ENCODE results near the gene RPL11.
"Not testable (repeated sequence)": the region's sequence is repeated elsewhere in the genome, so short reads cannot be mapped to it uniquely, and the experiment has no call there.

Gene RPL11

DNA sequence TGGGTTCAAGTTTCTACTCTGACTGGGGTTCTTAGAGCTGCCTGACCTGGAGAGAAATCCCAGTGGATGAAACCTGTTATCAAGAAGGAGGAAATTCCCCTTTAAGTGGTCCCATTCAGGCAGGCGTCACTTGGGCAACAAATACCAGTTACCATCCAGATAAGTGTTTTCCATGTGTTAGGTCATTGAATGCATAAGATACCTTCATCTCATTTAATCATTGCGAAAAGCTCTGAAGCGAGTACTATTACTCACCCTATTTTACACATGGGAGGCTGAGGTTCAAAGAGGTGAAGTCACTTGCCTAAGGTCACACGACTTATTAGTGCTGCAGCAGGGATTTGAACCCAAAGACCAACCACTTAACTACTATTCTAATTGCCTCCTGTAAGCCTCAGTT is 45.5 kb upstream of the RPL11 start:
- H3K36me3 ChIP-seq (ENCODE audit: low read depth), result no peaks in the 10 kb centered on the region
- ATAC-seq (ENCODE audit: low read depth) (no peak), DNase-seq (ENCODE audit: low spot score) (no peak)
- no peak overlapping the region for H3K27ac ChIP-seq (ENCODE audit: poor library complexity, severe bottlenecking)
- H3K9me3 ChIP-seq (ENCODE audit: severe bottlenecking), result no peaks in the 10 kb centered on the region
- H3K4me3 ChIP-seq (ENCODE audit: severe bottlenecking), result no peak overlapping the region
- no peaks in the 10 kb centered on the region for H3K27me3 ChIP-seq (ENCODE audit: insufficient read depth, poor library complexity, severe bottlenecking)
- H3K4me1 ChIP-seq (ENCODE audit: insufficient read depth, poor library complexity, severe bottlenecking), result peaks cover 3% of the 10 kb centered on the region
- TF ChIP-seq, protein P1, sequence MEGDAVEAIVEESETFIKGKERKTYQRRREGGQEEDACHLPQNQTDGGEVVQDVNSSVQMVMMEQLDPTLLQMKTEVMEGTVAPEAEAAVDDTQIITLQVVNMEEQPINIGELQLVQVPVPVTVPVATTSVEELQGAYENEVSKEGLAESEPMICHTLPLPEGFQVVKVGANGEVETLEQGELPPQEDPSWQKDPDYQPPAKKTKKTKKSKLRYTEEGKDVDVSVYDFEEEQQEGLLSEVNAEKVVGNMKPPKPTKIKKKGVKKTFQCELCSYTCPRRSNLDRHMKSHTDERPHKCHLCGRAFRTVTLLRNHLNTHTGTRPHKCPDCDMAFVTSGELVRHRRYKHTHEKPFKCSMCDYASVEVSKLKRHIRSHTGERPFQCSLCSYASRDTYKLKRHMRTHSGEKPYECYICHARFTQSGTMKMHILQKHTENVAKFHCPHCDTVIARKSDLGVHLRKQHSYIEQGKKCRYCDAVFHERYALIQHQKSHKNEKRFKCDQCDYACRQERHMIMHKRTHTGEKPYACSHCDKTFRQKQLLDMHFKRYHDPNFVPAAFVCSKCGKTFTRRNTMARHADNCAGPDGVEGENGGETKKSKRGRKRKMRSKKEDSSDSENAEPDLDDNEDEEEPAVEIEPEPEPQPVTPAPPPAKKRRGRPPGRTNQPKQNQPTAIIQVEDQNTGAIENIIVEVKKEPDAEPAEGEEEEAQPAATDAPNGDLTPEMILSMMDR (IDR thresholded peaks at IDR 0.05; ENCODE audit: poor library complexity, severe bottlenecking), result no peak

GRCh38 chr1:23646541-23646940 is 45.1 kb upstream of the RPL11 start:
- TF ChIP-seq, protein P1 (IDR thresholded peaks at IDR 0.05; ENCODE audit: poor library complexity, severe bottlenecking), result no peak
- H3K27me3 ChIP-seq (ENCODE audit: insufficient read depth, poor library complexity, severe bottlenecking), result no peaks in the 10 kb centered on the region
- H3K9me3 ChIP-seq (ENCODE audit: severe bottlenecking), result no peaks in the 10 kb centered on the region
- H3K36me3 ChIP-seq (ENCODE audit: low read depth), result no peaks in the 10 kb centered on the region
- H3K4me3 ChIP-seq (ENCODE audit: severe bottlenecking), result no peak overlapping the region
- H3K27ac ChIP-seq (ENCODE audit: poor library complexity, severe bottlenecking), result no peak overlapping the region
- ATAC-seq (ENCODE audit: low read depth) (no peak), DNase-seq (ENCODE audit: low spot score) (no peak)
- peaks cover 7% of the 10 kb centered on the region for H3K4me1 ChIP-seq (ENCODE audit: insufficient read depth, poor library complexity, severe bottlenecking)

DNA sequence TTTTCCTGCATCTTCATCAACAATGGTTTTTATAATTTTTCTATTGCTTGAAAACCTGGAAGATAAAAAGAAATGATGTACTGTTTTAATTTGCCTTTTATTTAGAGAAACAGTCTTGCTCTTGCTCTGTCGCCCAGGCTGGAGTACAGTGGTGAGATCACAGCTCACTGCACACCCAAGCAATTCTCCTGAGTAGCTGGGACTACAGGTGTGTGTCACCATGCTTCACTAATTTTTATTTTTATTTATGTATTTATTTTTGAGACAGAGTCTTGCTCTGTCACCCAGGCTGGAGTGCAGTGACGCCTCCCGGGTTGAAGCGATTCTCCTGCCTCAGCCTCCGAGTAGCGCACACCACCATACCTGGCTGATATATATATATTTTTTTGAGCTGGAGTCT is 43.0 kb upstream of the RPL11 start:
- Histone ChIP-seq H3K4me1 (ENCODE audit: insufficient read depth, poor library complexity, severe bottlenecking) (peaks cover 7% of the 10 kb centered on the region), H3K36me3 (ENCODE audit: low read depth) (no peaks in the 10 kb centered on the region), H3K9me3 (ENCODE audit: severe bottlenecking) (no peaks in the 10 kb centered on the region), H3K27ac (ENCODE audit: poor library complexity, severe bottlenecking) (no peak overlapping the region), H3K4me3 (ENCODE audit: severe bottlenecking) (no peak overlapping the region), H3K27me3 (ENCODE audit: insufficient read depth, poor library complexity, severe bottlenecking) (no peaks in the 10 kb centered on the region)
- no peak for DNase-seq (ENCODE audit: low spot score)
- ATAC-seq (ENCODE audit: low read depth), result no peak
- TF ChIP-seq, protein P1 (IDR thresholded peaks at IDR 0.05; ENCODE audit: poor library complexity, severe bottlenecking), result no peak

DNA sequence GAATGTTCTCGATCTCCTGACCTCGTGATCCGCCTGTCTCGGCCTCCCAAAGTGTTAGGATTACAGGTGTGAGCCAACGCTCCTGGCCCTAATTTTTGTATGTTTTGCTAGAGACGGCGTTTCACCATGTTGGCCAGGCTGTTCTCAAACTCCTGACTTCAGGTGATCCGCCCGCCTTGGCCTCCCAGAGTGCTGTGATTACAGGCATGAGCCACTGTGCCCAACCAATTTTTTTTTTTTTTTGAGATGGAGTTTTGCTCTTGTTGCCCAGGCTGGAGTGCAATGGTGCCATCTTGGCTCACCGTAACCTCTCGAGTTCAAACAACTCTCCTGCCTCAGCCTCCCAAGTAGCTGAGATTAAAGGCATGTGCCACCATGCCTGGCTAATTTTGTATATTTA is 42.4 kb upstream of the RPL11 start:
- not testable (repeated sequence) for H3K4me1 ChIP-seq (ENCODE audit: insufficient read depth, poor library complexity, severe bottlenecking); H3K27me3 ChIP-seq (ENCODE audit: insufficient read depth, poor library complexity, severe bottlenecking)

GRCh38 chr1:23650344-23650990 is 41.1 kb upstream of the RPL11 start:
- Histone ChIP-seq H3K9me3 (ENCODE audit: severe bottlenecking) (no peaks in the 10 kb centered on the region), H3K4me1 (ENCODE audit: insufficient read depth, poor library complexity, severe bottlenecking) (peaks cover 7% of the 10 kb centered on the region), H3K36me3 (ENCODE audit: low read depth) (no peaks in the 10 kb centered on the region), H3K4me3 (ENCODE audit: severe bottlenecking) (no peak overlapping the region), H3K27me3 (ENCODE audit: insufficient read depth, poor library complexity, severe bottlenecking) (no peaks in the 10 kb centered on the region), H3K27ac (ENCODE audit: poor library complexity, severe bottlenecking) (no peak overlapping the region)
- ATAC-seq (ENCODE audit: low read depth) (no peak), DNase-seq (ENCODE audit: low spot score) (no peak)
- TF ChIP-seq, protein P1 (IDR thresholded peaks at IDR 0.05; ENCODE audit: poor library complexity, severe bottlenecking), result no peak

More for the DNA sequence above, 42.4 kb upstream of the RPL11 start:
- H3K27ac ChIP-seq (ENCODE audit: poor library complexity, severe bottlenecking); H3K36me3 ChIP-seq (ENCODE audit: low read depth); H3K9me3 ChIP-seq (ENCODE audit: severe bottlenecking); ATAC-seq (ENCODE audit: low read depth); DNase-seq (ENCODE audit: low spot score); H3K4me3 ChIP-seq (ENCODE audit: severe bottlenecking): not testable (repeated sequence)
